Tibial artery (tissue), 4 donors: Measurements from ENCODE around the gene ZNF718.

Experiments used
- DNase-seq, 2 donors: peaks; one replicate each; pipeline ENCODE4 v3.0.0-alpha.2; 2019
- H3K27ac ChIP-seq, 2 donors: fragments of 200-600 bp; sonication (generic) in 1 of 2; 1 replicate in 1 of 2; 2 replicates in 1 of 2; pipeline ENCODE4 v1.5.1; 2018 to 2019; ENCODE audit warnings: mild to moderate bottlenecking in 1 of 2
- H3K27me3 ChIP-seq, 2 donors: fragments of 200-600 bp; sonication (generic) in 1 of 2; one replicate each; pipeline versions ENCODE4 v1.5.1 to v1.6.0; 2016 to 2019
- H3K36me3 ChIP-seq, 3 donors: fragments of 200-600 bp; sonication (generic) in 2 of 3; one replicate each; pipeline ENCODE4 v1.5.1; 2016 to 2019; ENCODE audit warnings: mild to moderate bottlenecking in 2 of 3
- H3K4me1 ChIP-seq, 4 donors: fragments of 200-600 bp; sonication (generic) in 2 of 4; 1 replicate in 3 of 4; 2 replicates in 1 of 4; pipeline ENCODE4 v1.5.1; 2016 to 2019
- H3K4me3 ChIP-seq, 2 donors: fragments of 200-600 bp; sonication (generic) in 1 of 2; 1 replicate in 1 of 2; 2 replicates in 1 of 2; pipeline ENCODE4 v1.5.1; 2018 to 2019; ENCODE audit warnings: mild to moderate bottlenecking in 2 of 2
- H3K9me3 ChIP-seq, 3 donors: fragments of 200-600 bp; sonication (generic) in 1 of 3; one replicate each; pipeline ENCODE4 v1.5.1; 2016 to 2019
- CTCF ChIP-seq, 2 experiments: fragments of 200-600 bp in 1 of 2; fragments of 450-650 bp in 1 of 2; IDR thresholded peaks; one replicate each; pipeline ENCODE4 v1.5.1; 2017 to 2019; ENCODE audit warnings: antibody characterized with exemption in 2 of 2, mild to moderate bottlenecking in 1 of 2, moderate library complexity in 1 of 2
- intact Hi-C: fragments of 100-400 bp; cut with DNase I; formaldehyde crosslinking; loops from one replicate; pipeline ENCODE4 v1.15.0; 2023; ENCODE audit warnings: low total_unique reads

ZNF718 gene

DNA sequence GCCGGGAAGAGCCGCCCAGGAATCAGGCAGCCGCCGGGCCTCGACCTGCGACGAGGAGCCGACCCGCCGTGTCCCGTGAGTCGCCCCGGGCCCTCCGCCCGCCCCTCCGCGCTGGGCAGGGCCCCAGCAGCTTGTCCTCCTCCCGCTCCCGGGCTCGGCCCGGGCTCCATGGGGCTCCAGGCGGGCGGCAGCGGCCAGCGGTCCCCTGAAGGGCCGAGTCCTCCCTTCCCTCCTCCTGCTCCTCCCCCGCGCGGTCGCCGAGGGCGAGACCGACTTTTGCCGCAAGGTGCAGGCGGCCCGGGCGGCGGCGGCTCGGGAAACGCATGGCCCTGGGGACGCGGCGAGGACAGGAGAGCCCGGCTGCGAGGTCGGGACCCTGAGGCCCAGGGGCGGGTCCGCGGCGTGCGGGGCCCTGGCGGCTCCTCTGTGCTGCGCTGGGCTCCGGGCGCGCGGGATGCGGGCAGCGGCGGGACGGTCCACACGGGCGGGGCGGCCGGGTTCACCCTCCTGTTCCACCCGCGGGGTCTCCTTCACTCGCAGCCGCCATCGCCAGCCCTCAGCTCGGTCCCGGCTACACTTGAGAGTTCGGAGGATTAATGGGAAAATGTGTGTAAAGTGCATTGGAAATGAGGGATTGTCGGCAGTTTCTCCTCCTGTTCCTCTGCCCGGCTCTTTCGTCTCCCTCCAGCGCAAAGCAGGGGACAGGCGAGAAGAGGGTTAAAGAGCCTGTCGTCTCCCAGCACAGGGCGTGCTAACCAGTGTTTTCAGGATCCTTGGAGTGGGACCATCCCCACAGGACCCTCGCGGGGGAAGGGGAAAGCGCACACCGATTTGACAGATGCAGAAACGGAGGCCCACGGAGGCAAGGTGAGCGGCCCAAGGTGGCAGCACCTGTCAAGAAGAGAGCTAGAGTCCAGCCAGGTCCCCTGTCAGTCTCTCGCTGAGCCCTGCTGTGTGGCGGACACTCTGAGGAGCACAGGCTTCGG is 16.6 kb upstream of the ZNF718 start:
- Histone ChIP-seq H3K36me3 (peaks cover 0 to 4% (median 0%) of the 10 kb centered on the region in 3 donors), H3K27ac (no peak overlapping the region), H3K4me3 (peak overlapping the region; percentile 6 to 33), H3K27me3 (peaks cover 0 to 56% of the 10 kb centered on the region in 2 donors), H3K4me1 (peaks cover 0 to 14% (median 6%) of the 10 kb centered on the region in 4 donors), H3K9me3 (peaks cover 0 to 50% (median 27%) of the 10 kb centered on the region in 3 donors)
- intact Hi-C loops, result no loop called here
- DNase-seq, result no peak
- TF ChIP-seq CTCF (IDR thresholded peaks at IDR 0.05), result no peak

DNA sequence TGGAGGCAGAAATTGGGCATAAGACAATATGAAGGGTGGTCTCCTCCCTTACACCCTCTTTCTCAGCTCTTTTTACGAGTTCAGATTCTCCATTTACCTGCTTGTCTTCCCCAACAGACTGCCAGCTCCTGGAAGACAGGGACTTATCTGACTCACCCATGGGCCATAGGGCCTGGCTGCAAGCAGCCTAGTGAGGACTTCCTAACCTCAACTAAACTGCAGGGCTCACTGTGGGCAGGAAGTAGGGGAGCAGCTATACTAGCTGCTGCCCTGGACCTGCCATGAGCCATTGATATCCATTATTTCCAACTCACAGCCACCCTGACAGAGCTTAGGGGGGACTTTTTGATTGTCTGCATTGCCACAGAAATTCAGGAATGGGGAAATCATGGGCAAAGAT is 11.5 kb upstream of the ZNF718 start:
- DNase-seq, result no peak
- Histone ChIP-seq H3K27me3 (peaks cover 0 to 34% of the 10 kb centered on the region in 2 donors), H3K4me3 (no peak overlapping the region), H3K4me1 (peaks cover 0 to 5% (median 2%) of the 10 kb centered on the region in 4 donors), H3K27ac (no peak overlapping the region), H3K9me3 (peaks cover 0 to 9% (median 2%) of the 10 kb centered on the region in 3 donors), H3K36me3 (no peaks in the 10 kb centered on the region)
- no peak for TF ChIP-seq CTCF (IDR thresholded peaks at IDR 0.05)
- intact Hi-C loops, result no loop called here

GRCh38 chr4:113732-114131 is 10.6 kb upstream of the ZNF718 start:
- Histone ChIP-seq H3K4me1 (no peaks in the 10 kb centered on the region), H3K4me3 (no peak overlapping the region), H3K27me3 (peaks cover 0 to 24% of the 10 kb centered on the region in 2 donors), H3K9me3 (peaks cover 0 to 4% (median 2%) of the 10 kb centered on the region in 3 donors), H3K36me3 (no peaks in the 10 kb centered on the region), H3K27ac (no peak overlapping the region)
- TF ChIP-seq CTCF (IDR thresholded peaks at IDR 0.05), result no peak
- no peak for DNase-seq
- intact Hi-C loops, result no loop called here

GRCh38 chr4:114149-114548 is 10.2 kb upstream of the ZNF718 start:
- DNase-seq, result no peak
- Histone ChIP-seq H3K27me3 (peaks cover 0 to 20% of the 10 kb centered on the region in 2 donors), H3K4me1 (no peaks in the 10 kb centered on the region), H3K9me3 (peaks cover 0 to 4% (median 2%) of the 10 kb centered on the region in 3 donors), H3K36me3 (no peaks in the 10 kb centered on the region), H3K4me3 (no peak overlapping the region), H3K27ac (no peak overlapping the region)
- TF ChIP-seq CTCF (IDR thresholded peaks at IDR 0.05), result no peak
- intact Hi-C loops, result no loop called here

DNA sequence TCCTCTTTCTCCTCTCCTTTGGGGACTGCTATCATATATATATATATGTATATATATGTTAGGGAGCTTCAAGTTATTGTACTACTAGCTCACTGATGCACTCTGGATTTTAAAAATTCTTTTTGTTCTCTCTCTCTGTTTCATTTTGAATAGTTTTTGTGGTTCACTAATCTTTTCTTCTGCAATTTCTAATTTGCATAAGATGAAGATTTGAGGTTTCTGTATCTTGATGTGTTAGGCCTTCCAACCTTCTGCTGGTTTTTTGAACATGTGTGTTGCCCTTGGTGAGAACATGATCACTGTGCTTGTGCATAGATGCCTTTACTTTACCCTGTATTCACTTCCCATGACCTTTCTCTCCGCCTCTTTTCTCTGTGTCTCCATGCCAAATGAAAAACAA is 7.8 kb upstream of the ZNF718 start:
- Histone ChIP-seq H3K36me3 (no peaks in the 10 kb centered on the region), H3K4me3 (no peak overlapping the region)
- intact Hi-C loops, result no loop called here

More for the DNA sequence above, 7.8 kb upstream of the ZNF718 start:
- Histone ChIP-seq H3K9me3 (peaks cover 0 to 2% (median 0%) of the 10 kb centered on the region in 3 donors), H3K4me1 (no peaks in the 10 kb centered on the region), H3K27ac (no peak overlapping the region), H3K27me3 (peaks cover 0 to 6% of the 10 kb centered on the region in 2 donors)
- no peak for TF ChIP-seq CTCF (IDR thresholded peaks at IDR 0.05)
- DNase-seq, result no peak
